BLaER1 (cell line): ENCODE results near the gene MCCD1.

Source experiments
- H3K27ac ChIP-seq: shearing (Covaris generic); formaldehyde crosslinking; 2 replicates; pipeline ENCODE4 v1.8.1; 2022
- H3K27me3 ChIP-seq: shearing (Covaris generic); formaldehyde crosslinking; 2 replicates; pipeline ENCODE4 v1.8.1; 2022
- H3K36me3 ChIP-seq: shearing (Covaris generic); formaldehyde crosslinking; 2 replicates; pipeline ENCODE4 v1.8.1; 2022
- H3K4me1 ChIP-seq: shearing (Covaris generic); formaldehyde crosslinking; 2 replicates; pipeline ENCODE4 v1.8.1; 2022
- H3K4me2 ChIP-seq: shearing (Covaris generic); formaldehyde crosslinking; 2 replicates; pipeline ENCODE4 v1.8.1; 2022
- H3K4me3 ChIP-seq: shearing (Covaris generic); formaldehyde crosslinking; 2 replicates; pipeline ENCODE4 v1.8.1; 2022
- H3K9ac ChIP-seq: shearing (Covaris generic); formaldehyde crosslinking; 2 replicates; pipeline ENCODE4 v1.8.1; 2022
- H3K9me3 ChIP-seq: shearing (Covaris generic); formaldehyde crosslinking; 2 replicates; pipeline ENCODE4 v1.8.1; 2022
- H4K20me1 ChIP-seq: shearing (Covaris generic); formaldehyde crosslinking; 2 replicates; pipeline ENCODE4 v1.8.1; 2022
- Cebpa-rat ChIP-seq: shearing (Covaris generic); IDR thresholded peaks from 2 replicates; pipeline ENCODE4 v1.8.1; 2022

Gene MCCD1

GRCh38 chr6:31567531-31568370 lies 39.0 kb downstream of the MCCD1 start:
- Histone ChIP-seq H3K36me3 (no peaks in the 10 kb centered on the region), H3K27me3 (no peaks in the 10 kb centered on the region), H3K4me2 (peak overlapping the region; percentile 98), H3K9me3 (no peaks in the 10 kb centered on the region), H4K20me1 (no peaks in the 10 kb centered on the region), H3K9ac (no peak overlapping the region), H3K4me3 (no peak overlapping the region), H3K4me1 (peaks cover 99% of the 10 kb centered on the region), H3K27ac (peak overlapping the region; percentile 94)
- TF ChIP-seq Cebpa-rat, result no peak

GRCh38 chr6:31568537-31568961 lies 39.8 kb downstream of the MCCD1 start:
- no peaks in the 10 kb centered on the region for H3K27me3 ChIP-seq
- H3K4me1 ChIP-seq, result peaks cover 99% of the 10 kb centered on the region
- no peak overlapping the region for H3K4me3 ChIP-seq
- peak overlapping the region; percentile 94 for H3K27ac ChIP-seq
- H4K20me1 ChIP-seq, result no peaks in the 10 kb centered on the region
- peak overlapping the region; percentile 98 for H3K4me2 ChIP-seq
- TF ChIP-seq Cebpa-rat, result no peak
- no peak overlapping the region for H3K9ac ChIP-seq
- H3K36me3 ChIP-seq, result no peaks in the 10 kb centered on the region
- H3K9me3 ChIP-seq, result no peaks in the 10 kb centered on the region

- Histone ChIP-seq H3K27ac (peak overlapping the region; percentile 94), H3K9me3 (no peaks in the 10 kb centered on the region), H3K36me3 (no peaks in the 10 kb centered on the region), H3K4me3 (no peak overlapping the region), H3K9ac (0 out of 2 replicates have a peak overlapping the region, but pooled peaks have one; percentile 32), H3K27me3 (no peaks in the 10 kb centered on the region), H3K4me2 (peak overlapping the region; percentile 98), H3K4me1 (peaks cover 99% of the 10 kb centered on the region), H4K20me1 (no peaks in the 10 kb centered on the region)
- no peak for TF ChIP-seq Cebpa-rat
These were observed 41.2 kb downstream of the MCCD1 start for GRCh38 chr6:31569861-31570536.

- Histone ChIP-seq H3K4me1 (peaks cover 99% of the 10 kb centered on the region), H4K20me1 (0 out of 2 replicates have a peak, but pooled peaks cover 7% of the 10 kb centered on the region), H3K27me3 (no peaks in the 10 kb centered on the region), H3K9me3 (no peaks in the 10 kb centered on the region), H3K27ac (peak within 1 kb of the TSS; percentile 94), H3K9ac (peak within 1 kb of the TSS; percentile 84), H3K36me3 (peaks cover 7% of the 10 kb centered on the region), H3K4me3 (peak within 1 kb of the TSS; percentile 61), H3K4me2 (peak within 1 kb of the TSS; percentile 98)
- no peak for TF ChIP-seq Cebpa-rat
These were observed 43.5 kb downstream of the MCCD1 start, which contains the start of gene LTA for GRCh38 chr6:31572041-31572911. Gene LTA, plus strand, starts transcription at chr6:31572289. Its CDS starts 454 bp downstream, at chr6:31572743.

- Histone ChIP-seq H3K4me3 (no peak overlapping the region), H3K9me3 (no peaks in the 10 kb centered on the region), H3K36me3 (peaks cover 19% of the 10 kb centered on the region), H3K27me3 (no peaks in the 10 kb centered on the region), H3K4me2 (peak overlapping the region; percentile 98), H3K27ac (peak overlapping the region; percentile 94), H3K9ac (0 out of 2 replicates have a peak overlapping the region, but pooled peaks have one; percentile 87), H3K4me1 (peaks cover 99% of the 10 kb centered on the region), H4K20me1 (0 out of 2 replicates have a peak, but pooled peaks cover 7% of the 10 kb centered on the region)
- no peak for TF ChIP-seq Cebpa-rat
These were observed 44.7 kb downstream of the MCCD1 start for GRCh38 chr6:31573239-31574105.

- H3K9ac ChIP-seq, result peak overlapping the region; percentile 87
- H3K4me2 ChIP-seq, result peak overlapping the region; percentile 98
- no peaks in the 10 kb centered on the region for H3K27me3 ChIP-seq
- 0 out of 2 replicates have a peak, but pooled peaks cover 7% of the 10 kb centered on the region for H4K20me1 ChIP-seq
- no peaks in the 10 kb centered on the region for H3K9me3 ChIP-seq
- no peak for TF ChIP-seq Cebpa-rat
- peaks cover 99% of the 10 kb centered on the region for H3K4me1 ChIP-seq
- peaks cover 25% of the 10 kb centered on the region for H3K36me3 ChIP-seq
- H3K27ac ChIP-seq, result peak overlapping the region; percentile 94
- H3K4me3 ChIP-seq, result peak overlapping the region; percentile 74
These were observed 45.6 kb downstream of the MCCD1 start for GRCh38 chr6:31574106-31575061.

GRCh38 chr6:31575335-31575901 lies 46.7 kb downstream of the MCCD1 start, which contains the start of gene TNF:
Gene TNF, plus strand, starts transcription at chr6:31575565. Its CDS starts 177 bp downstream, at chr6:31575742.
- Histone ChIP-seq H3K4me2 (peak within 1 kb of the TSS; percentile 98), H3K36me3 (peaks cover 25% of the 10 kb centered on the region), H3K27ac (peak within 1 kb of the TSS; percentile 94), H3K9ac (peak within 1 kb of the TSS; percentile 87), H4K20me1 (0 out of 2 replicates have a peak, but pooled peaks cover 7% of the 10 kb centered on the region), H3K4me1 (peaks cover 99% of the 10 kb centered on the region), H3K27me3 (no peaks in the 10 kb centered on the region), H3K9me3 (no peaks in the 10 kb centered on the region), H3K4me3 (peak within 1 kb of the TSS; percentile 74)
- no peak for TF ChIP-seq Cebpa-rat
